CD4-positive, alpha-beta T cell (primary cell): ENCODE data around the gene RAI1. TPM values are rescaled to one million over a fixed set of nuclear protein-coding genes. Genes with fewer than 3 reads are reported as not detected.

Source experiments
- ATAC-seq: fragments of 200-7000 bp; cut with Tn5 transposase; one replicate; pipeline ENCODE4 v1.10.0; 2022; ENCODE audit warnings: mild to moderate bottlenecking; ENCODE audit not compliant: poor library complexity
- CTCF ChIA-PET: fragments of 350-600 bp; sonication (Branson Sonifier 250); formaldehyde crosslinking; loops from one replicate; lab custom pipeline; 2021; ENCODE audit warnings: antibody characterized with exemption, inconsistent platforms; lab: Charles Lee
- POLR2A ChIA-PET: fragments of 350-600 bp; sonication (Branson Sonifier 250); formaldehyde crosslinking; loops from one replicate; lab custom pipeline; 2021; ENCODE audit warnings: antibody characterized with exemption, inconsistent platforms; lab: Charles Lee
- DNase-seq, 14 experiments: peaks; one replicate each; pipeline ENCODE4 v3.0.0-alpha.2; 2013 to 2020; ENCODE audit warnings: mixed read lengths in 2 of 14
- H3K27ac ChIP-seq, 2 donors: one replicate each; pipeline versions ENCODE4 v1.5.1 to v1.7.0; 2013; ENCODE audit warnings: low read length in 2 of 2, low read depth in 1 of 2, mild to moderate bottlenecking in 1 of 2
- H3K27me3 ChIP-seq, 2 experiments: 1 replicate in 1 of 2; 2 replicates in 1 of 2; pipeline versions ENCODE4 v1.6.1 to v1.7.0; 2013; ENCODE audit warnings: low read length in 2 of 2, control low read depth in 1 of 2, mild to moderate bottlenecking in 1 of 2, moderate library complexity in 1 of 2; ENCODE audit not compliant: insufficient read depth in 2 of 2, control insufficient read depth in 1 of 2
- H3K36me3 ChIP-seq: one replicate; pipeline ENCODE4 v1.6.1; 2013; ENCODE audit warnings: low read length, control low read depth; ENCODE audit not compliant: insufficient read depth
- H3K4me1 ChIP-seq: one replicate; pipeline ENCODE4 v1.6.1; 2013; ENCODE audit warnings: low read length, control low read depth; ENCODE audit not compliant: insufficient read depth
- H3K4me3 ChIP-seq: one replicate; pipeline ENCODE4 v1.5.1; 2013; ENCODE audit warnings: mild to moderate bottlenecking, low read length, moderate library complexity
- H3K9me3 ChIP-seq, 2 experiments: 1 replicate in 1 of 2; 2 replicates in 1 of 2; pipeline versions ENCODE4 v1.6.1 to v1.7.0; 2013; ENCODE audit warnings: low read length in 2 of 2, mild to moderate bottlenecking in 2 of 2, control low read depth in 1 of 2, moderate library complexity in 1 of 2; ENCODE audit not compliant: control insufficient read depth in 1 of 2, insufficient read depth in 1 of 2
- H3K27ac Mint-ChIP-seq: one replicate; pipeline ENCODE4 v1.8.0; 2020; ENCODE audit warnings: mixed read lengths
- H3K27me3 Mint-ChIP-seq: one replicate; pipeline ENCODE4 v1.8.0; 2021; ENCODE audit warnings: mixed read lengths
- H3K36me3 Mint-ChIP-seq: one replicate; pipeline ENCODE4 v1.8.0; 2021; ENCODE audit warnings: low read depth, mixed read lengths
- H3K4me1 Mint-ChIP-seq: one replicate; pipeline ENCODE4 v1.8.0; 2021; ENCODE audit warnings: low read depth, mixed read lengths
- H3K4me3 Mint-ChIP-seq: one replicate; pipeline ENCODE4 v1.8.0; 2020; ENCODE audit warnings: mild to moderate bottlenecking, mixed read lengths
- H3K9me3 Mint-ChIP-seq: one replicate; pipeline ENCODE4 v1.8.0; 2020; ENCODE audit warnings: mixed read lengths
- CTCF ChIP-seq: fragments of 200-600 bp; IDR thresholded peaks from one replicate; pipeline ENCODE4 v1.8.0; 2022; ENCODE audit warnings: antibody characterized with exemption, mild to moderate bottlenecking
- intact Hi-C, 2 experiments: fragments of 100-400 bp; cut with DNase I in 1 of 2; cut with micrococcal nuclease in 1 of 2; formaldehyde crosslinking; loops; one replicate each; pipeline versions ENCODE4 v1.15.1 to v1.9.0; 2023 to 2025; cut with DNase I, micrococcal nuclease
- total RNA-seq, 174 experiments: library from RNA in 2 of 174; stranded (reverse) in 2 of 174; gene quantifications; one replicate each; pipeline ENCODE4 v1.2.3 and lab custom pipeline; 2021 to 2026

RAI1 gene
- total RNA-seq, 2 experiments from 2014 or later, result 19.3 to 25.2 TPM

DNA sequence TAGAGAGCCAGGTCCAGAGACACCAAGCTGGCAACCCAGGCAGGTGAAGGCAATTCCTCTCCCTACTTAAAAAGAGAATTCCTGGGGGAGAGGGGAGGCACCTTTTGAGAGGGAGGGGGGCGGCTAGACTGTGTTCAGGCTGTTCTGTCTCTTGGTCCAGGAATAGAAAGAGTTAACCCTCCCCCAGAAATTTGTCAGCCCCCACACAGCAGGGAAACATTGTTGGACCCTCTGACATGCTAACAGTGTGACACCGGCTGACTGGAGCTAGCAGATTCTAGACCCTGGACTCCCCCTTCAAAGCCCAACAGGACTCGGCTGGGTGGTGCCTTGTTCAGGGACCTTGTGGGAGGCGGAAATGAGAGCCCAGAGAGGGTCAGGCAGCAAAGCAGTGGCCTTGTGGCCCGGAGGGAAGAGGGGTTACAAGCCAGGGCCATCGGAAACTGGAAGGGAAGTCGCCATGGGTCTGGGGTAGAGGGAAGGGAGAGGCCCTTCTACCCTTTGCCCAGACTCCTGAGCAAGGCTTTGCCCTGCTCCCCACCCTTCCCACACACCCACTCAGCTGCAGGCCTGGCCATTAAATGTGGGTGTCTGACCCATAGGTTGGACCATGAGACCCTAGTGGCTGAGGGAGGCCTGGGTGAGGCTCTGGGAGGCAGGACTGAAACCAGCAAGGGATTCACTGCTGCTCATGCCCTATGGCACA is 44.6 kb downstream of the RAI1 start:
- H3K27me3 Mint-ChIP-seq, result peaks cover 22% of the 10 kb centered on the region
- no peaks in the 10 kb centered on the region for H3K9me3 Mint-ChIP-seq
- intact Hi-C loops, result loop anchor here in 1 of 2 experiments (1.0 kb wide), 1 partner anchor 44 kb away; no protein-coding TSS in a partner anchor
- H3K27me3 ChIP-seq, result peaks cover 4 to 18% of the 10 kb centered on the region in 2 experiments
- DNase-seq, result no peak
- H3K4me1 ChIP-seq, result peaks cover 43% of the 10 kb centered on the region
- H3K27ac ChIP-seq, result no peak overlapping the region
- peak overlapping the region; percentile 87 for H3K27ac Mint-ChIP-seq
- peak overlapping the region; percentile 84 for H3K4me3 Mint-ChIP-seq
- no peak overlapping the region for H3K4me3 ChIP-seq
- ATAC-seq, result no peak
- peaks cover 48% of the 10 kb centered on the region for H3K4me1 Mint-ChIP-seq
- ChIA-PET CTCF (interaction anchor here (0.6 kb wide), 1 partner anchor 108 kb away, joined by 3 read pairs; no protein-coding TSS in a partner anchor), POLR2A (no interaction called here)
- TF ChIP-seq CTCF, result no peak
- no peaks in the 10 kb centered on the region for H3K9me3 ChIP-seq
- no peaks in the 10 kb centered on the region for H3K36me3 ChIP-seq
- H3K36me3 Mint-ChIP-seq, result no peaks in the 10 kb centered on the region

GRCh38 chr17:17726458-17727060 is 45.3 kb downstream of the RAI1 start:
- H3K36me3 Mint-ChIP-seq, result no peaks in the 10 kb centered on the region
- H3K4me1 Mint-ChIP-seq, result peaks cover 47% of the 10 kb centered on the region
- no peak overlapping the region for H3K4me3 ChIP-seq
- H3K4me3 Mint-ChIP-seq, result peak overlapping the region; percentile 84
- DNase-seq, result no peak
- intact Hi-C loops, result loop anchor here in 1 of 2 experiments (1.0 kb wide), 1 partner anchor 44 kb away; no protein-coding TSS in a partner anchor
- no peaks in the 10 kb centered on the region for H3K9me3 Mint-ChIP-seq
- no peak overlapping the region for H3K27ac ChIP-seq
- peaks cover 16% of the 10 kb centered on the region for H3K27me3 Mint-ChIP-seq
- no peaks in the 10 kb centered on the region for H3K36me3 ChIP-seq
- ChIA-PET CTCF (no interaction called here), POLR2A (no interaction called here)
- no peaks in the 10 kb centered on the region for H3K9me3 ChIP-seq
- H3K27me3 ChIP-seq, result peaks cover 4 to 16% of the 10 kb centered on the region in 2 experiments
- H3K4me1 ChIP-seq, result peaks cover 43% of the 10 kb centered on the region
- no peak for TF ChIP-seq CTCF
- ATAC-seq, result peak; percentile 66
- H3K27ac Mint-ChIP-seq, result peak overlapping the region; percentile 87

GRCh38 chr17:17727111-17727659 is 45.9 kb downstream of the RAI1 start:
- intact Hi-C loops, result no loop called here
- peak overlapping the region; percentile 87 for H3K27ac Mint-ChIP-seq
- H3K4me1 Mint-ChIP-seq, result peaks cover 42% of the 10 kb centered on the region

More at GRCh38 chr17:17727111-17727659, 45.9 kb downstream of the RAI1 start:
- POLR2A ChIA-PET, result no interaction called here
- CTCF ChIA-PET, result no interaction called here
- Histone ChIP-seq H3K4me1 (peaks cover 43% of the 10 kb centered on the region), H3K9me3 (no peaks in the 10 kb centered on the region), H3K27me3 (peaks cover 0 to 11% of the 10 kb centered on the region in 2 experiments), H3K36me3 (no peaks in the 10 kb centered on the region), H3K4me3 (no peak overlapping the region), H3K27ac (no peak overlapping the region)
- no peak for DNase-seq
- Mint-ChIP-seq H3K36me3 (no peaks in the 10 kb centered on the region), H3K9me3 (no peaks in the 10 kb centered on the region), H3K27me3 (peaks cover 11% of the 10 kb centered on the region), H3K4me3 (no peak overlapping the region)
- no peak for TF ChIP-seq CTCF
- no peak for ATAC-seq
